ENCODE results near the gene HELZ. TPM values are rescaled to one million over a fixed set of nuclear protein-coding genes. Genes with fewer than 3 reads are reported as not detected.

Gene HELZ
- total and polyA plus RNA-seq, 2 of the 8 experiments (the other 6 are each of a cell fraction or from before 2014, with no cell fraction given) = 10.0 to 48.7 TPM

GRCh38 chr17:67246653-67247415, 1.8 kb upstream of the HELZ start:
- Histone ChIP-seq H3K4me3 (ENCODE audit: extremely low read depth in 1 of 4, insufficient read depth in 2 of 4, low read depth in 3 of 4, low read length in 4 of 4) (peak overlapping the region; percentile 66 to 96 (median 84); a peak in 7 of 8 replicates), H3K27ac (ENCODE audit: low read depth, low read length) (no peak overlapping the region), H3K27me3 (replicated peaks in 1 of 4; ENCODE audit: control insufficient read depth in 3 of 4, extremely low read depth in 1 of 4, insufficient read depth in 3 of 4, low read length in 3 of 4) (no peaks in the 10 kb centered on the region), H4K5ac (ENCODE audit: insufficient read length, low read depth, low read length) (no peak overlapping the region), H3K36me3 (ENCODE audit: control insufficient read depth in 2 of 4, insufficient read depth in 4 of 4, low read length in 3 of 4) (no peaks in the 10 kb centered on the region), H4K8ac (ENCODE audit: extremely low read depth, insufficient read depth, low read length) (peak overlapping the region; percentile 42; the same call in 1 of the 2 replicates), H2BK12ac (ENCODE audit: low read depth, low read length) (0 out of 2 replicates have a peak overlapping the region, but pooled peaks have one; percentile 28), H4K91ac (replicated peaks; ENCODE audit: insufficient read length, low read length) (peak overlapping the region; percentile 45), H2BK120ac (replicated peaks; ENCODE audit: low read depth, low read length) (no peak overlapping the region), H3K14ac (ENCODE audit: insufficient read length) (no peak overlapping the region), H3K23ac (ENCODE audit: insufficient read length) (no peak overlapping the region), H2BK15ac (ENCODE audit: low read length) (0 out of 2 replicates have a peak overlapping the region, but pooled peaks have one; percentile 38), H3K4me1 (replicated peaks in 1 of 4; ENCODE audit: control insufficient read depth in 3 of 4, insufficient read depth in 4 of 4, low read length in 3 of 4) (peaks cover 6 to 12% (median 9%) of the 10 kb centered on the region in 4 experiments), H4K20me1 (replicated peaks in 1 of 2; ENCODE audit: control insufficient read depth in 1 of 2, insufficient read depth in 2 of 2, low read length in 2 of 2) (no peaks in the 10 kb centered on the region), H3K56ac (replicated peaks; ENCODE audit: insufficient read length, low read depth, low read length) (no peak overlapping the region), H2BK20ac (ENCODE audit: low read length) (no peak overlapping the region), H3K9me3 (ENCODE audit: insufficient read depth in 2 of 2, low read depth in 1 of 2, low read length in 1 of 2) (no peaks in the 10 kb centered on the region), H2BK5ac (ENCODE audit: low read depth, low read length) (peak overlapping the region; percentile 6; the same call in 1 of the 2 replicates), H2AFZ (ENCODE audit: low read length) (no peak overlapping the region), H2AK5ac (ENCODE audit: low read depth, low read length) (peak overlapping the region; percentile 14; the same call in 1 of the 2 replicates), H3K4me2 (ENCODE audit: insufficient read depth in 1 of 2, low read depth in 2 of 2, low read length in 2 of 2) (peak overlapping the region; percentile 73 to 78), H3K79me2 (ENCODE audit: control insufficient read depth in 1 of 2, insufficient read depth in 2 of 2, low read length in 2 of 2) (peaks cover 0 to 20% of the 10 kb centered on the region in 2 experiments; a peak in 2 of 4 replicates), H3K9ac (replicated peaks in 1 of 4; ENCODE audit: extremely low read depth in 1 of 4, low read depth in 3 of 4, low read length in 3 of 4) (peak overlapping the region in 1 of 4 experiments; percentile 18; a peak in 2 of 7 replicates), H3K79me1 (ENCODE audit: low read depth, low read length) (no peaks in the 10 kb centered on the region), H3K23me2 (ENCODE audit: low read depth, low read length) (peaks cover 7% of the 10 kb centered on the region), H3K4ac (replicated peaks; ENCODE audit: insufficient read length, low read depth, low read length) (no peak overlapping the region), H3K18ac (ENCODE audit: extremely low read depth, low read length) (peak overlapping the region; percentile 39; the same call in 1 of the 2 replicates)
- ChIA-PET POLR2A (ENCODE audit: partially characterized antibody) (no interaction called here), CTCF (ENCODE audit: partially characterized antibody) (interaction anchor here (0.5 to 1.3 kb wide), 3 partner anchors 15 to 133 kb away, joined by 3 read pairs; no protein-coding TSS in a partner anchor)
- peak; percentile 54 to 63 for DNase-seq (ENCODE audit: low read depth in 1 of 2, low spot score in 2 of 2)
- WGBS, 2 experiments (ENCODE audit: extremely low coverage in 1 of 2, insufficient coverage in 1 of 2, insufficient read length in 1 of 2, insufficient replicate concordance in 2 of 2, low coverage in 1 of 2, low lambda C conversion rate in 2 of 2, missing lambda C conversion rate in 1 of 2) = 30% methylated on average over 16 of the region's 17 CpGs; no CpG with 5 or more reads in 1 of the 2 experiments
- FAIRE-seq = no peak
- TF ChIP-seq SIX5 (IDR thresholded peaks at IDR 0.05; ENCODE audit: low read depth, low read length) (no peak), RAD21 (IDR thresholded peaks at IDR 0.05 in 1 of 2, conservative IDR thresholded peaks at IDR 0.05 in 1 of 2; ENCODE audit: low read depth in 2 of 2, low read length in 2 of 2) (peak in 1 of 2 experiments; percentile 16; a peak in 2 of 4 replicates), TBP (IDR thresholded peaks at IDR 0.05; ENCODE audit: low read depth, low read length) (peak; percentile 32; the same call in 1 of the 2 replicates)
- TF ChIP-seq, protein P1, sequence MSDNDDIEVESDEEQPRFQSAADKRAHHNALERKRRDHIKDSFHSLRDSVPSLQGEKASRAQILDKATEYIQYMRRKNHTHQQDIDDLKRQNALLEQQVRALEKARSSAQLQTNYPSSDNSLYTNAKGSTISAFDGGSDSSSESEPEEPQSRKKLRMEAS (IDR thresholded peaks at IDR 0.05) = 0 out of 2 replicates have a peak, but pooled peaks have one; percentile 36
- TF ChIP-seq, protein P2, sequence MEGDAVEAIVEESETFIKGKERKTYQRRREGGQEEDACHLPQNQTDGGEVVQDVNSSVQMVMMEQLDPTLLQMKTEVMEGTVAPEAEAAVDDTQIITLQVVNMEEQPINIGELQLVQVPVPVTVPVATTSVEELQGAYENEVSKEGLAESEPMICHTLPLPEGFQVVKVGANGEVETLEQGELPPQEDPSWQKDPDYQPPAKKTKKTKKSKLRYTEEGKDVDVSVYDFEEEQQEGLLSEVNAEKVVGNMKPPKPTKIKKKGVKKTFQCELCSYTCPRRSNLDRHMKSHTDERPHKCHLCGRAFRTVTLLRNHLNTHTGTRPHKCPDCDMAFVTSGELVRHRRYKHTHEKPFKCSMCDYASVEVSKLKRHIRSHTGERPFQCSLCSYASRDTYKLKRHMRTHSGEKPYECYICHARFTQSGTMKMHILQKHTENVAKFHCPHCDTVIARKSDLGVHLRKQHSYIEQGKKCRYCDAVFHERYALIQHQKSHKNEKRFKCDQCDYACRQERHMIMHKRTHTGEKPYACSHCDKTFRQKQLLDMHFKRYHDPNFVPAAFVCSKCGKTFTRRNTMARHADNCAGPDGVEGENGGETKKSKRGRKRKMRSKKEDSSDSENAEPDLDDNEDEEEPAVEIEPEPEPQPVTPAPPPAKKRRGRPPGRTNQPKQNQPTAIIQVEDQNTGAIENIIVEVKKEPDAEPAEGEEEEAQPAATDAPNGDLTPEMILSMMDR (IDR thresholded peaks at IDR 0.05; ENCODE audit: control extremely low read depth in 1 of 3, insufficient read depth in 1 of 3, low read depth in 1 of 3, low read length in 3 of 3) = peak in 2 of 3 experiments; percentile 22 to 40; a peak in 2 of 4 replicates
- TF ChIP-seq, protein P3, sequence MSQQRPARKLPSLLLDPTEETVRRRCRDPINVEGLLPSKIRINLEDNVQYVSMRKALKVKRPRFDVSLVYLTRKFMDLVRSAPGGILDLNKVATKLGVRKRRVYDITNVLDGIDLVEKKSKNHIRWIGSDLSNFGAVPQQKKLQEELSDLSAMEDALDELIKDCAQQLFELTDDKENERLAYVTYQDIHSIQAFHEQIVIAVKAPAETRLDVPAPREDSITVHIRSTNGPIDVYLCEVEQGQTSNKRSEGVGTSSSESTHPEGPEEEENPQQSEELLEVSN (IDR thresholded peaks at IDR 0.05) = peak; percentile 54; the same call in 1 of the 2 replicates
